PFSK-1 (cell line): ENCODE data around the gene ATXN1.

ENCODE experiments used
- FOXP2 ChIP-seq: optimal IDR thresholded peaks from 2 replicates; pipeline ENCODE3; 2011; ENCODE audit warnings: borderline replicate concordance, control low read depth, inconsistent platforms; ENCODE audit not compliant: insufficient read depth; ENCODE audit errors: extremely low read length, extremely low read depth
- POLR2AphosphoS5 ChIP-seq: IDR thresholded peaks from 2 replicates; pipeline ENCODE4 v1.6.1; 2012; ENCODE audit warnings: low read depth, mild to moderate bottlenecking, control low read depth, low read length, moderate library complexity
- SIN3A ChIP-seq: IDR thresholded peaks from 2 replicates; pipeline ENCODE4 v1.6.1; 2012; ENCODE audit warnings: mild to moderate bottlenecking, low read length, moderate library complexity, borderline replicate concordance; ENCODE audit not compliant: insufficient read depth
- TAF1 ChIP-seq: IDR thresholded peaks from 2 replicates; pipeline ENCODE4 v1.6.1; 2012; ENCODE audit warnings: low read length, control low read depth, borderline replicate concordance; ENCODE audit not compliant: insufficient read depth
- TF ChIP-seq, protein P1 (sequence below), 2 experiments: IDR thresholded peaks; 2 replicates each; pipeline versions ENCODE4 v1.6.1 to v1.8.0; 2011 to 2012; ENCODE audit warnings: low read depth in 2 of 2, low read length in 2 of 2, control low read depth in 1 of 2, inconsistent platforms in 1 of 2, mild to moderate bottlenecking in 1 of 2, moderate library complexity in 1 of 2; ENCODE audit not compliant: insufficient read depth in 1 of 2

ATXN1 gene

GRCh38 chr6:16635291-16635809, 125.9 kb downstream of the ATXN1 start:
- TF ChIP-seq TAF1 (no peak), POLR2AphosphoS5 (no peak), SIN3A (no peak), FOXP2 (no peak)
- TF ChIP-seq, protein P1, sequence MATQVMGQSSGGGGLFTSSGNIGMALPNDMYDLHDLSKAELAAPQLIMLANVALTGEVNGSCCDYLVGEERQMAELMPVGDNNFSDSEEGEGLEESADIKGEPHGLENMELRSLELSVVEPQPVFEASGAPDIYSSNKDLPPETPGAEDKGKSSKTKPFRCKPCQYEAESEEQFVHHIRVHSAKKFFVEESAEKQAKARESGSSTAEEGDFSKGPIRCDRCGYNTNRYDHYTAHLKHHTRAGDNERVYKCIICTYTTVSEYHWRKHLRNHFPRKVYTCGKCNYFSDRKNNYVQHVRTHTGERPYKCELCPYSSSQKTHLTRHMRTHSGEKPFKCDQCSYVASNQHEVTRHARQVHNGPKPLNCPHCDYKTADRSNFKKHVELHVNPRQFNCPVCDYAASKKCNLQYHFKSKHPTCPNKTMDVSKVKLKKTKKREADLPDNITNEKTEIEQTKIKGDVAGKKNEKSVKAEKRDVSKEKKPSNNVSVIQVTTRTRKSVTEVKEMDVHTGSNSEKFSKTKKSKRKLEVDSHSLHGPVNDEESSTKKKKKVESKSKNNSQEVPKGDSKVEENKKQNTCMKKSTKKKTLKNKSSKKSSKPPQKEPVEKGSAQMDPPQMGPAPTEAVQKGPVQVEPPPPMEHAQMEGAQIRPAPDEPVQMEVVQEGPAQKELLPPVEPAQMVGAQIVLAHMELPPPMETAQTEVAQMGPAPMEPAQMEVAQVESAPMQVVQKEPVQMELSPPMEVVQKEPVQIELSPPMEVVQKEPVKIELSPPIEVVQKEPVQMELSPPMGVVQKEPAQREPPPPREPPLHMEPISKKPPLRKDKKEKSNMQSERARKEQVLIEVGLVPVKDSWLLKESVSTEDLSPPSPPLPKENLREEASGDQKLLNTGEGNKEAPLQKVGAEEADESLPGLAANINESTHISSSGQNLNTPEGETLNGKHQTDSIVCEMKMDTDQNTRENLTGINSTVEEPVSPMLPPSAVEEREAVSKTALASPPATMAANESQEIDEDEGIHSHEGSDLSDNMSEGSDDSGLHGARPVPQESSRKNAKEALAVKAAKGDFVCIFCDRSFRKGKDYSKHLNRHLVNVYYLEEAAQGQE (IDR thresholded peaks at IDR 0.05; ENCODE audit: insufficient read depth in 1 of 2, low read depth in 2 of 2, low read length in 2 of 2), result no peak

GRCh38 chr6:16634855-16635254, 126.4 kb downstream of the ATXN1 start:
- no peak for TF ChIP-seq FOXP2
- no peak for TF ChIP-seq POLR2AphosphoS5
- no peak for TF ChIP-seq SIN3A
- TF ChIP-seq TAF1, result no peak
- TF ChIP-seq, protein P1 (IDR thresholded peaks at IDR 0.05; ENCODE audit: insufficient read depth in 1 of 2, low read depth in 2 of 2, low read length in 2 of 2), result no peak

DNA sequence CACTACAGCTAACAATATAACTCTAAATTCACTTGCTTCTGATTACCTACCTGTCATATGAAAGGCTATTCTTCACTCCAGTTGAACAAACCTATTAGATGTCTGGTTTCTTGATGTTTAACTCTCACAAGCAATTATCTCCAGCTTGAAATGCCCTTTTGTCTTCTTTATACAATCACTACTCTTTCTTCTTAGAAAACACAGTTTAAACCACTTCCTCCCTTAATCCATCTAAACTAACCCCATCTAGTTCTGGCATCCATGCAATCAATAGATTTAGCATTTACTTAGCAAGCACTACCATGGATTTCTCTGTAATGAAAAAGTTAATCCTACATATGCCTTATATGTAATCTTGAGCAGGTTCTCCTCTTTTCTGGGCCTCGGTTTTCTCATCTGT, 127.3 kb downstream of the ATXN1 start:
- TF ChIP-seq, protein P1 (IDR thresholded peaks at IDR 0.05; ENCODE audit: insufficient read depth in 1 of 2, low read depth in 2 of 2, low read length in 2 of 2), result no peak
- TF ChIP-seq SIN3A (no peak), TAF1 (no peak), POLR2AphosphoS5 (no peak; the same call in 1 of the 2 replicates), FOXP2 (no peak)

GRCh38 chr6:16633465-16633864, 127.8 kb downstream of the ATXN1 start:
- TF ChIP-seq FOXP2 (no peak), SIN3A (no peak), POLR2AphosphoS5 (no peak; the same call in 1 of the 2 replicates), TAF1 (no peak)
- TF ChIP-seq, protein P1 (IDR thresholded peaks at IDR 0.05; ENCODE audit: insufficient read depth in 1 of 2, low read depth in 2 of 2, low read length in 2 of 2), result no peak

- TF ChIP-seq TAF1 (no peak), SIN3A (no peak), POLR2AphosphoS5 (no peak; the same call in 1 of the 2 replicates), FOXP2 (no peak)
- TF ChIP-seq, protein P1 (IDR thresholded peaks at IDR 0.05; ENCODE audit: insufficient read depth in 1 of 2, low read depth in 2 of 2, low read length in 2 of 2), result no peak
Measured at GRCh38 chr6:16632101-16632500, 129.2 kb downstream of the ATXN1 start.
